K562 (cell line): Measurements from ENCODE around the gene SLC4A1. TPM values are rescaled to one million over a fixed set of nuclear protein-coding genes. Genes with fewer than 3 reads are reported as not detected.

Experiments
- ATAC-seq: fragments of 200-7000 bp; cut with Tn5 transposase; 3 replicates; pipeline ENCODE4 v1.9.1; 2020; ENCODE audit warnings: moderate library complexity
- BruUV-seq: library from RNA; stranded (reverse); fragments of 400-500 nt; replicated peaks from 2 replicates; lab custom pipeline; 2021; lab: Mats Ljungman, UMichigan
- CTCF ChIA-PET: fragments of 300-600 bp; formaldehyde crosslinking; extraction: SDS; loops from one replicate; lab custom pipeline; 2021; ENCODE audit warnings: low intra/inter-chr PET ratio; lab: Yijun Ruan, JAX
- POLR2A ChIA-PET: fragments of 300-600, 350-650 bp; sonication (Branson Sonifier 250); formaldehyde crosslinking; extraction: SDS; loops from one replicate; lab custom pipeline; 2021; ENCODE audit warnings: antibody characterized with exemption, inconsistent platforms; lab: Yijun Ruan, JAX
- DNase-seq, 4 experiments: peaks; one replicate each; pipeline versions ENCODE4 v3.0.0 to v3.0.0-alpha.2; 2011 to 2018; ENCODE audit warnings: low spot score in 3 of 4, mixed read lengths in 3 of 4; ENCODE audit errors: extremely low read depth in 1 of 4
- FAIRE-seq: peaks from 2 replicates; lab custom pipeline; 2011; peaks lifted over from hg19 to GRCh38; lab: Jason Lieb, UNC
- H2AFZ ChIP-seq: 2 replicates; pipeline ENCODE4 v1.6.0; 2011; ENCODE audit warnings: low read depth, low read length, control low read depth, inconsistent platforms
- H3K27ac ChIP-seq: fragments of 200-600 bp; 3 replicates; pipeline ENCODE4 v1.8.0; 2011; ENCODE audit warnings: low read depth, mild to moderate bottlenecking, control low read depth, inconsistent platforms, low read length, moderate library complexity, mixed read lengths; ENCODE audit errors: extremely low read depth
- H3K27me3 ChIP-seq, 2 experiments: fragments of 300-600 bp in 1 of 2; 2 replicates in 1 of 2; 3 replicates in 1 of 2; pipeline versions ENCODE4 v1.6.0 to v1.8.0; 2011; ENCODE audit warnings: inconsistent platforms in 2 of 2, low read length in 2 of 2, mild to moderate bottlenecking in 1 of 2, mixed read lengths in 1 of 2, moderate library complexity in 1 of 2; ENCODE audit not compliant: control insufficient read depth in 2 of 2, insufficient read depth in 2 of 2
- H3K36me3 ChIP-seq: fragments of 300-600 bp; 3 replicates; pipeline ENCODE4 v1.8.0; 2011; ENCODE audit warnings: mild to moderate bottlenecking, low read length, inconsistent platforms; ENCODE audit not compliant: control insufficient read depth, insufficient read depth
- H3K4me1 ChIP-seq, 2 experiments: fragments of 200-600 bp in 1 of 2; replicated peaks in 1 of 2; 2 replicates in 1 of 2; 3 replicates in 1 of 2; pipeline versions ENCODE4 v1.5.1 to v1.8.0; 2011; ENCODE audit warnings: inconsistent platforms in 2 of 2, low read length in 2 of 2, mild to moderate bottlenecking in 1 of 2, mixed read lengths in 1 of 2, moderate library complexity in 1 of 2; ENCODE audit not compliant: control insufficient read depth in 2 of 2, insufficient read depth in 2 of 2
- H3K4me2 ChIP-seq: 2 replicates; pipeline ENCODE4 v1.6.1; 2011; ENCODE audit warnings: low read length, control low read depth, inconsistent platforms, mixed read lengths; ENCODE audit not compliant: insufficient read depth
- H3K4me3 ChIP-seq: fragments of 200-600 bp; sonication (generic), shearing (Covaris generic); 2 replicates; pipeline ENCODE4 v1.5.1; 2016; ENCODE audit warnings: control low read depth, inconsistent platforms
- H3K79me2 ChIP-seq: fragments of 200-600 bp; 3 replicates; pipeline ENCODE4 v1.8.0; 2011; ENCODE audit warnings: low read length, inconsistent platforms; ENCODE audit not compliant: control insufficient read depth, insufficient read depth
- H3K9ac ChIP-seq, 2 experiments: 2 replicates each; pipeline versions ENCODE4 v1.6.0 to v1.6.1; 2011; ENCODE audit warnings: low read depth in 2 of 2, low read length in 2 of 2, control low read depth in 1 of 2, inconsistent platforms in 1 of 2, mild to moderate bottlenecking in 1 of 2, mixed read lengths in 1 of 2; ENCODE audit not compliant: insufficient read depth in 1 of 2
- H3K9me1 ChIP-seq: one replicate; pipeline ENCODE4 v1.6.0; 2011; ENCODE audit warnings: inconsistent platforms, mild to moderate bottlenecking, low read length, moderate library complexity; ENCODE audit not compliant: control insufficient read depth, insufficient read depth
- H3K9me3 ChIP-seq: replicated peaks from 2 replicates; pipeline ENCODE4 v1.5.1; 2011; ENCODE audit warnings: low read depth, low read length, inconsistent platforms; ENCODE audit not compliant: control insufficient read depth, insufficient read depth
- H4K20me1 ChIP-seq: replicated peaks from 2 replicates; pipeline ENCODE4 v1.6.1; 2011; ENCODE audit warnings: low read length, inconsistent platforms, mixed read lengths; ENCODE audit not compliant: control insufficient read depth, insufficient read depth
- CEBPB ChIP-seq: fragments of 450-650 bp; IDR thresholded peaks from 2 replicates; pipeline ENCODE4 v1.6.1; 2016; ENCODE audit warnings: missing genetic modification characterization, missing compliant biosample characterization
- EHMT2 ChIP-seq: fragments of 450-650 bp; IDR thresholded peaks from 2 replicates; pipeline ENCODE4 v1.6.1; 2018; ENCODE audit warnings: antibody characterized with exemption
- ETS1 ChIP-seq: conservative IDR thresholded peaks from 2 replicates; pipeline ENCODE4 v1.6.1; 2011; ENCODE audit warnings: low read depth, mild to moderate bottlenecking, low read length; ENCODE audit not compliant: control insufficient read depth
- IRF9 ChIP-seq: fragments of 450-650 bp; IDR thresholded peaks from 2 replicates; pipeline ENCODE4 v1.6.1; 2016; ENCODE audit warnings: missing biosample characterization, missing genetic modification characterization
- MCM5 ChIP-seq: fragments of 450-650 bp; IDR thresholded peaks from 2 replicates; pipeline ENCODE4 v1.6.1; 2016; ENCODE audit warnings: low read depth
- NR1H2 ChIP-seq: sonication (generic); formaldehyde crosslinking; IDR thresholded peaks from 2 replicates; pipeline ENCODE4 v1.4.0; 2020; ENCODE audit warnings: mild to moderate bottlenecking, missing genetic modification reagents
- SMARCA5 ChIP-seq: fragments of 450-650 bp; IDR thresholded peaks from 2 replicates; pipeline ENCODE4 v1.6.1; 2016
- STAT5B ChIP-seq: fragments of 250-450 bp; sonication (Bioruptor Pico); IDR thresholded peaks from 2 replicates; pipeline ENCODE4 v1.8.0; 2021; ENCODE audit warnings: mild to moderate bottlenecking, inconsistent platforms
- TBL1XR1 ChIP-seq, 2 experiments: IDR thresholded peaks; 2 replicates each; pipeline ENCODE4 v1.6.1; 2012; ENCODE audit warnings: improper control_type of control experiment in 2 of 2, low read length in 2 of 2, mild to moderate bottlenecking in 1 of 2
- TEAD1 ChIP-seq, 2 experiments: fragments of 450-650 bp in 1 of 2; sonication (generic) in 1 of 2; formaldehyde crosslinking; IDR thresholded peaks; 2 replicates each; pipeline versions ENCODE4 v1.4.0 to v1.8.0; 2020 to 2022; ENCODE audit warnings: mild to moderate bottlenecking in 2 of 2, missing genetic modification reagents in 1 of 2
- UBTF ChIP-seq, 2 experiments: IDR thresholded peaks; 2 replicates each; pipeline ENCODE4 v1.6.1; 2012; ENCODE audit warnings: improper control_type of control experiment in 2 of 2, low read depth in 2 of 2, low read length in 2 of 2, borderline replicate concordance in 1 of 2
- ZC3H11A ChIP-seq: IDR thresholded peaks from 2 replicates; pipeline ENCODE4 v1.6.1; 2012; ENCODE audit warnings: low read depth, low read length, improper control_type of control experiment
- ZNF12 ChIP-seq: sonication (generic); formaldehyde crosslinking; IDR thresholded peaks from 2 replicates; pipeline ENCODE4 v1.4.0; 2020; ENCODE audit warnings: mild to moderate bottlenecking, missing genetic modification reagents
- ZNF551 ChIP-seq: fragments of 250-450 bp; sonication (Bioruptor Pico); IDR thresholded peaks from 2 replicates; pipeline ENCODE4 v1.5.0; 2021; ENCODE audit warnings: mild to moderate bottlenecking, moderate library complexity
- WGBS: fragments of 100-300 bp; shearing (Covaris generic); methylation state at CpG from one replicate; pipeline ENCODE4 v1.1.6; 2016; ENCODE audit warnings: low coverage, mixed read lengths; ENCODE audit not compliant: insufficient coverage; ENCODE audit errors: missing lambda C conversion rate; 5-methylcytosine and 5-hydroxymethylcytosine counted together
- in situ Hi-C: fragments of 300-500 bp; cut with MboI; formaldehyde crosslinking; loops from 4 replicates; pipeline ENCODE4 v1.15.0; 2018; ENCODE audit warnings: inconsistent platforms, mixed read lengths
- intact Hi-C: fragments of 100-400 bp; cut with micrococcal nuclease; formaldehyde crosslinking; loops from 2 replicates; pipeline ENCODE4 v1.14.2; 2022
- polyA plus RNA-seq, 8 experiments: library from polyadenylated mRNA; depleted of rRNA in 4 of 8; stranded (reverse) in 5 of 8; unstranded in 3 of 8; fragments of >200 nt; fragmentation: Nextera tagmentation in 2 of 8; fragmentation: Illumina TruSeq in 1 of 8; extraction: Ambion mirVana in 2 of 8; extraction: Trizol in 1 of 8; gene quantifications; 2 replicates each; pipeline versions ENCODE4 v1.2.1 to v1.2.3, GENCODE V29; 2011 to 2014; ENCODE audit warnings: inconsistent platforms in 1 of 8, missing spikeins in 1 of 8
- total RNA-seq, 7 experiments: library from RNA; depleted of rRNA in 6 of 7; stranded (reverse); fragments of >200 nt in 6 of 7; fragmentation: Illumina TruSeq in 2 of 7; extraction: Trizol in 2 of 7; gene quantifications; 2 replicates each; pipeline versions ENCODE4 v1.2.1 to v1.2.3, GENCODE V29; 2011 to 2021; ENCODE audit warnings: low replicate concordance in 1 of 7

The SLC4A1 gene
- total and polyA plus RNA-seq, 9 of the 15 experiments (the other 6 are each of a cell fraction or from before 2014, with no cell fraction given), result 0.14 to 1.00 (median 0.53) TPM

- Histone ChIP-seq H3K4me3 (no peak overlapping the region), H4K20me1 (no peaks in the 10 kb centered on the region), H3K27me3 (no peaks in the 10 kb centered on the region), H3K9me1 (no peaks in the 10 kb centered on the region), H3K4me2 (peak overlapping the region; percentile 57; the same call in 1 of the 2 replicates), H3K4me1 (peaks cover 43 to 55% of the 10 kb centered on the region in 2 experiments), H3K27ac (peak overlapping the region; percentile 54; the same call in 2 of the 3 replicates), H3K79me2 (no peaks in the 10 kb centered on the region), H3K9me3 (no peaks in the 10 kb centered on the region)
- in situ Hi-C loops (no loop called here), intact Hi-C loops (no loop called here)
- WGBS, result 43% methylated on average over 12 of the region's 12 CpGs
- CTCF ChIA-PET, result no interaction called here
- BruUV-seq, result no TSS peak
- no peak for DNase-seq
- POLR2A ChIA-PET, result interaction anchor here (0.5 to 1.0 kb wide), 4 partner anchors 8 to 1895 kb away, joined by 3 to 6 read pairs (median 3); no protein-coding TSS in a partner anchor
- TF ChIP-seq CEBPB (tag), result no peak
- TF ChIP-seq TBL1XR1 (IDR thresholded peaks at IDR 0.05; ENCODE audit: low read length in 2 of 2), result no peak
- no peak for TF ChIP-seq MCM5
- TF ChIP-seq ZNF12 (CRISPR knock-in tag), result no peak
- TF ChIP-seq IRF9 (tag), result no peak
- no peak for TF ChIP-seq ETS1
- no peak for TF ChIP-seq ZNF551 (CRISPR knock-in tag)
- TF ChIP-seq TEAD1 (CRISPR knock-in tag; IDR thresholded peaks at IDR 0.05), result no peak
- no peak for TF ChIP-seq ZC3H11A
- TF ChIP-seq SMARCA5, result no peak
- no peak for TF ChIP-seq NR1H2
- TF ChIP-seq UBTF (IDR thresholded peaks at IDR 0.05; ENCODE audit: borderline replicate concordance in 1 of 2, low read depth in 2 of 2, low read length in 2 of 2), result no peak
- TF ChIP-seq STAT5B (CRISPR knock-in tag), result no peak
- TF ChIP-seq EHMT2, result no peak
- TF ChIP-seq, all 486 proteins: peak for 0
- H3K36me3 ChIP-seq, result no peaks in the 10 kb centered on the region
- peak overlapping the region; percentile 43 for H2AFZ ChIP-seq
- no peak for ATAC-seq
- H3K9ac ChIP-seq, result peak overlapping the region; percentile 28 to 80; a peak in 3 of 4 replicates
- no peak for FAIRE-seq
Observed at GRCh38 chr17:44280392-44280937, 12.5 kb upstream of the SLC4A1 start.
